IPS-18c (cell line): ENCODE results near the gene ELAC2.

Experiments
- H3K4me3 ChIP-seq: 2 replicates; pipeline ENCODE4 v1.7.0; 2013; ENCODE audit warnings: low read depth, mild to moderate bottlenecking, low read length, moderate library complexity; ENCODE audit not compliant: insufficient read depth
- H3K9me3 ChIP-seq: one replicate; pipeline ENCODE4 v1.6.1; 2013; ENCODE audit warnings: mild to moderate bottlenecking, low read length, moderate library complexity; ENCODE audit not compliant: control insufficient read depth, insufficient read depth

The ELAC2 gene

DNA sequence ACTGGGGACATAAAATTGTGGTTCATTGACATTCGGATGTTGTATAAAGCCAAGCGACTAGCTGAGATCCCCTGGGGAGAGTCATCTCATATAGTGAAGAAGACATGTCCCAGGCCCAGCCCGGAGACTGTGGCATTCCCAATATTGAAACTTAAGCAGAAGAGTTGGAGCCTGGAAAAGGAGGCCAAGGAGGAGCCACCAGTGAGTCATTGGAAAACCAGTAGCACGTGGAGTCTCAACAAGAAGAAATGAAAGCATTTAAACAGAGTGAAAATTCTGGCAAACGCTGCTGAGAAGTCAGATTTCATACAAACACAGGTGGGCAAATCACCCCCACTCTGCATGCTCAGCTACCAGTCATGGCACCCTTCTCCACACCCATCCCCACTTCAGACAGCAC lies 9.4 kb upstream of the ELAC2 start:
- peaks cover 2% of the 10 kb centered on the region for H3K9me3 ChIP-seq
- H3K4me3 ChIP-seq = no peak overlapping the region

DNA sequence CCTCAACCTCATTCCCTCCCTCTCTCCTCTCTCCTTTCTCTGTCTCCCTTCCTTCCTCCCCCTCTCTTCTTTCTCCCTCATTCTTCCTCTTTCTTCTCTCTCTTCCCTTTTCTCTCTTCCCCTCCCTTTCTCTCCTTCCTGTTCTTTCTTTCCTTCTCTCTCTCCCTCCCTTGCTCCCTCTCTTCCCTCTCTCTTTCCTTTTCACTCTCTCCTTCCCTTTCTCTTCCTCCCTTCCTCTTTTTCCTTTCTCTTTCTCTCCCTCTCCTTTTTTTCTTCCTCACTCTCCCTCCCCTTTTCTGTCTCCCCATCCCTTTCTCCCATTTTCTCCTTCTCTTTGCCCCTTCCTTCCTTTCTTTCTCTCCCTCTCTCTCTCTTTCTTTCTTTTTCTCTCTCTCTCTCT lies 7.9 kb upstream of the ELAC2 start:
- Histone ChIP-seq H3K9me3 (peaks cover 2% of the 10 kb centered on the region), H3K4me3 (no peak overlapping the region)

DNA sequence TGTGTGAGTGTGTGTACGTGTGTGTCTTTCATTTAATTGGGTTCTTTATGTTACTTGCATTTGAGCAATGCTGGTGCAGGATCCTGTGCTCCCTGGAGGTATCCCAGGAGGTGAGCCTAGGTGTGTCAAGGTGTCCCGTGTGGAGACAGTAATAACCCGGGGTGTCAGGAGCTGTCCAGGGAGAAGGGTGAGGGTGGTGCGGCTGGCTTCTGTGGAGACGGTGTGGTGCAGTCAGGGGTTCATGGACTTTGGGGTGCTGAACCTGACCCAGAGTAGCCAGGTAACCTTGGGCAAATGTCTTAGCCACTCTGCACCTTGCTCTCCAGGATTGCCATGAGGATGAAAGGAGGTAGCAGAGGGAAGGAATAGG lies 7.4 kb upstream of the ELAC2 start:
- Histone ChIP-seq H3K9me3 (peaks cover 2% of the 10 kb centered on the region), H3K4me3 (no peak overlapping the region)

DNA sequence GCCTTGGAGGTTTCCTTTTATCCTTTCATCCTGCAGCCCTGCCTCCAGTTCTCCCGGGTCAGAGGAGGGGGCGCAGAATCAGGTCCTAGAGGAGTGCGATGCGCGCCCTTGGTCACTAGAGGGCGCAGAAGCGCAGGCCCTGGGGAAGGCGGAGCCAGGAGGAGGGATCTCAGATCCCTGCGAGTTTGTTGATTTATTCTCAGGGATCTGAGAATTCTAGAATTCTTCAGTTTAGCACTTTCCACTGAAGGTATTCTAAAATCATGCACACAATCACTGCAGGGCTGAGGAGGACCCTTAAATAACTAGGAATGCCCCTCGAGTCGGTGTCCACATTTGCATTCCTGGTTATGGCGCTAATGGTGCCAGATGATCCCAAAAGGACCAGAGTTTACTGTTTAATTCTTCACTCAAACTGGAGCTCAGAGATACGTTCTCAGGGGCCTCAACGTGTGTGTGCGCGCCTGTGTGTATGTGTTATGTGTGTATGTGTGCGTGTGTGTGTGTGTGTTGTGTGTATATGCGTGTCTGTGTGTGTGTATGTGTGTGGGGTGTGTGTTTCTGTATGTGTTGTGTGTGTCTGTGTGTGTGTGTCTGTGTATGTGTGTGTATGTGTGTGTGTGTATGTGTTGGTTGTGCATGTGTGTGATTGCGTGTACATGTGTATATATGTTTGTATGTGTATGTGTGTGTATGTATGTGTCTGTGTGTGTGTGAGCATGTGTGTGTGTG lies 6.9 kb upstream of the ELAC2 start:
- Histone ChIP-seq H3K4me3 (no peak overlapping the region; the same call in 1 of the 2 replicates), H3K9me3 (peaks cover 2% of the 10 kb centered on the region)

DNA sequence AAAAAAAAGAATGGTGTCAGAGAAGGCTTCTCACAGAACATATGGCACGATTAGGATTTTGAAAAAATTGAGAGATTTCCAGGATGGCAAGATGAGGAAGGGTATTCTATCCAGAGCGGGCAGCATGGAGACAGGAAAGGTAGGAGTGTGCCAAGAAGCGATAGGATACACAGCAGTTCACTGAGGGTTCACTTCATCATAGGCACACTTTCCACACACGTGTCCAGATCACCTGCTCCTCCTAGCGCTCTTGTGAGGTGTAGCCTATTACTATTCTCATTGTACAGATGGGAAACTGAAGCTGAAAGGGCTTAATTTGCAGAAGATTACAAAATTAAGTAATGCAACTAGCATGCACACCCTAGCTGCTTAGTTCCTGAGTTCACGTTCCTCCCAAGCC lies 6.2 kb upstream of the ELAC2 start:
- H3K4me3 ChIP-seq = no peak overlapping the region
- H3K9me3 ChIP-seq = peaks cover 2% of the 10 kb centered on the region

DNA sequence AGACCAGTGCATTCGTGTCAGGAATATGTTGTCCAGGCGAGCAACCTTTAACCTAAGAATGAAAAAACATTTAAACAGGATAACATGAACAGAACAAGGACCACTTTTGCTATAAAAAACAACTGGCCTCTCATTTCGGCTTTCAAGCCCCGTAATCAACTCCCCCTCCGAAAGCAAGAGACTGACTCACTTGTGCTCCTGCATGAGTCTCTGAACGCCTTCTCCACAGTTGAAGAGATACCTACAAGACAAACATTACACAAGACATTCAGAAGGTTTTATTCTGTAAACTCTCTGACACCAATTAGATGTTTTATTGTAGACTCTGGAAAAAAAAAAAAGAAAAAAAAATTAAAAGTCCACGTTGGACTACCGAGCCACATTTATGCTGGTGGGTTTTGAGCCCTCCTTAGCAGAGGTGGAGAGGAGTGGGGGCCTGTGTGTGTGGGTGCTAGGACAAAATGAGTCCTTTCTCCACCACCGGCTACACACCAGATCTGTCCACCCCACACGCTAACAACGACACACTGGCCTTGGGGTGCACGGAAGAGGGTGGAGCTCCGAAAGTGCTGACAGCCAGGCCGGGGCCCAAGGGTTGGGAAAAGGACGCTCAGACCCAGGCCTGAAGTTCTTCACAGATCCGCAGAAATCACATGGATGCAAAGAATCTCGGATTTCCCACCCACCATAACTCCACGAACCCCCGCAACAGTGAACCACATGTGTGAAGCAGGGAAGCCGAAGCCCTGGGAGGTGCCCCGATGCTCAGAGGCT lies 759 bp downstream of the ELAC2 start:
- H3K4me3 ChIP-seq = peak overlapping the region; percentile 77
- no peaks in the 10 kb centered on the region for H3K9me3 ChIP-seq

DNA sequence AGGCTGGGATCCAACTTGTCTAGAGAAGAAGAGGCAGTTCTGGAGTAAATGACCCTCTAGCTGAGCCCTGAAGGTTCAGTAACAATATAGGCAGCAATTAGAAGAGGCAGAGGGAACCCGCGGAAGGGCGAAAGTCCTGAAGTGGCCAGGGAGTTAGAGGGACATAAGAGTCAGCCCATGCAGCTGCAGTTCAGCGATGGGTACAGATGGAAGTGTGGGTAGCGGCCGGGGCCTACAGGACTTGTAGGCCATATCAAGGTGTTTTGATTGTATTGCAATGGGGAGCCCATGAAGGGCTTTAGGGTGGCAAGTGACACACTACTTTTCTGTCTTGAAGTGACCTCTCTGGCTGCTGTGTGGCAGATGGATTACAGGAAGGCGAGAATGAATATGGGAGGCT lies 3.0 kb downstream of the ELAC2 start:
- Histone ChIP-seq H3K9me3 (no peaks in the 10 kb centered on the region), H3K4me3 (no peak overlapping the region)

DNA sequence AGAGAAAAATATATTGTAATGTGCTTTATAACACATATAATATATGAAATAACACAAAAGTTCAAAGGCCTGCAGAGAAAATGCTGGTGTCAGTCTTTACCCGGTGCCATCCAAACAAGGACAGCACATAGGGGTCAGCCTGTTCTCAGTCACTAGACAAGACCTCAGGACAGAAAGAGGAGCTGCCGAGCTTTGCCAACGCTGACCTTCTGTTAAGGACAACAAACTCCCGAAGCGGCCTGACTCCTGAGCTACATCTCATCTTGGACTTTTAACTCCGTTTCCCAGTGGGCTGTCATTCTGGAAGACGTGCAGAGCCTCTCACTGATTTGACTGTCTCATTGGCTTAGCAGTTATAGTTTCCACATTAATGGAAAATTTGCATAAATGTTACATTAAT lies 6.9 kb downstream of the ELAC2 start:
- Histone ChIP-seq H3K9me3 (no peaks in the 10 kb centered on the region), H3K4me3 (no peak overlapping the region)

DNA sequence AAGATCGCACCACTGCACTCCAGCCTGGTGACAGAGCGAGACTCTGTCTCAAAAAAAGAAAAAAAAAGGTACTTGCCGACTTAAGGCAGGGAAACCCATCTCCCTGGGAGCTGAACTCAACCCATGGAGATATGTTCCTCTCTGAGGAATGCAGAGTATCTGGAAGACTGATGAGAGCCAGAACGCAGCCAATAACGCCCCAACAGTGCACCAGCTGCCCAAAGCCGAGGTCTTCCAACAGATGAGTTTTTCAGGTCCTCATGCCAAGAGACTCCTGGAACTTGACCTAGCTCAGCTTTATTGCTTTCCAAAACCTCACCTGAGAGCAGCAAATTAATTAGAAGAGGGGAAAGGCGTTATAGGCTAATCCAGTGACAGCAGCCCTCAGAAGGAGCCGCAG lies 9.4 kb downstream of the ELAC2 start:
- no peak overlapping the region for H3K4me3 ChIP-seq
- H3K9me3 ChIP-seq = no peaks in the 10 kb centered on the region

DNA sequence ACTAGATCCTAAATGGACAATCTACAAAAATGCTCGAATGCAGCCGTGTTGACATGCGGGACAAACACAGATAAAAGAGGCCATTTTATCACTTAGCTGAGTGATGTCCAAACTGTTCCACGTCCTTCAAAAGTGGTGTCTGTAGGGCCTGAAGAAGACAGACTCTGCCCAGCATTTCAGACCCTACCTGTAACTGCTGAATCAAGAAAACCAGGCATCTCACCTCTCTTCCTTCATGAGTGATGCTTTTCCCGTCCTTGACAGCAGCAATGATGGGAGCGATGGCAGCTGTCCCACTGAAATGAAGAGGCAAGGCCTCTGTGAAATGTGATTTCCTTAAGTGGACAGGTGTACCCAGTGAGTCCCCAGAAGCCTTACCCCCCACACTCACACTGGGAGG lies 12.3 kb downstream of the ELAC2 start:
- H3K9me3 ChIP-seq = no peaks in the 10 kb centered on the region

DNA sequence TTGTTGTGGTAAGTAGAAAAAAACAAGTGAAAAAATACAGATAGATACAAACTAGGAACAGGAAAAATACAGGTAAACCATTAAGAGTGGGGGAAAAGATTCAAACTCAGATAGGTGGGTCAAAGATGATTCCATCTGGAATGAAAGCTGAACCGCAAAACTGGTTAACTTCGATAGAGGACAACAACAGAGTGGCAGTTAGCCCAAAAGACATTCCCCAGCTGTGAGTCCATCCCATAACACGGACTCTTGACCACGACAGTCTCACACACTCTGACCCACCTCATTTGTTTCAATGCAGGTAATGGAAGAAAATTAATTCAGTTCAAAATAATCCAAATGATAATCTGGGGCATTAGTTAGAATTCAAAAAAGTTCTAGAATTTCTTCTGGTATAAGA lies 13.5 kb downstream of the ELAC2 start:
- no peak overlapping the region for H3K4me3 ChIP-seq
- H3K9me3 ChIP-seq = no peaks in the 10 kb centered on the region

More for the DNA sequence above, 12.3 kb downstream of the ELAC2 start:
- H3K4me3 ChIP-seq = no peak overlapping the region

DNA sequence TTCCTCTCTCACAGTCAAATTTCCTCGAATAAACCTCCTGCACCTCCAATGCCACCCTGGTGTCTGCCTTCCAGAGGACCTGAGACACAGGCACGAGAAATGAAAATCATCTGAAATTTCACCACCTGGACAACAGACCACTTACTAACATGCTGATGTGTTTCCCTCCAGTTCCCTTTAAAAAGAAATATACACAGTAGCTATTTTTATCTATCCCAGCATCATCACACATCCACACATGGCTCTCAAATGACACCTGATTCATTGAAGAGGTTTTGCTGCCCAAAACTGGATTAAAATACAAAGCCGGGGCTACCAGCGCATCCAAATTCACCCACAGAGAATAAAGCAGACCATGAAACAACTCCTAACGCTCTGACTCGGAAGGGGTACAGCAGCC lies 13.9 kb downstream of the ELAC2 start:
- Histone ChIP-seq H3K9me3 (no peaks in the 10 kb centered on the region), H3K4me3 (no peak overlapping the region)

DNA sequence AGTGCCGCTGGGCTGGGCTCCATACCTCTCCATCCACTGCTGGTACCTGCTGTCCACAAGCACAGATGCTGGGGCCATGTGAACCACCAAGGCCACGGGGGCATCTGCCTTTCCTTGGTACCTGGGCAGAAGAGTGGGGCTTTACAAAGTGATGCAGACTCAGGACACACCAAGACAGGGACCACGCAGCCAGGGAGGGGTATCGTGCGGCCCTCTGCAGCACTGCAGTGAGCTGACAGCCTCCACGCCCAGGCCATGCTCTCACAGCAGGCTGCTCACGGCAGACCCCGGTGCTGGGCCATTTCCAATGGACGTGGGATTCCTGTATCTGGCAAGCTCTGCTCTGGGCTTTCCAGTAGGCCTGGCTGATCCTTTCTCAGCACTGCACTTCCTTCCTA lies 14.4 kb downstream of the ELAC2 start:
- Histone ChIP-seq H3K9me3 (no peaks in the 10 kb centered on the region), H3K4me3 (no peak overlapping the region)

DNA sequence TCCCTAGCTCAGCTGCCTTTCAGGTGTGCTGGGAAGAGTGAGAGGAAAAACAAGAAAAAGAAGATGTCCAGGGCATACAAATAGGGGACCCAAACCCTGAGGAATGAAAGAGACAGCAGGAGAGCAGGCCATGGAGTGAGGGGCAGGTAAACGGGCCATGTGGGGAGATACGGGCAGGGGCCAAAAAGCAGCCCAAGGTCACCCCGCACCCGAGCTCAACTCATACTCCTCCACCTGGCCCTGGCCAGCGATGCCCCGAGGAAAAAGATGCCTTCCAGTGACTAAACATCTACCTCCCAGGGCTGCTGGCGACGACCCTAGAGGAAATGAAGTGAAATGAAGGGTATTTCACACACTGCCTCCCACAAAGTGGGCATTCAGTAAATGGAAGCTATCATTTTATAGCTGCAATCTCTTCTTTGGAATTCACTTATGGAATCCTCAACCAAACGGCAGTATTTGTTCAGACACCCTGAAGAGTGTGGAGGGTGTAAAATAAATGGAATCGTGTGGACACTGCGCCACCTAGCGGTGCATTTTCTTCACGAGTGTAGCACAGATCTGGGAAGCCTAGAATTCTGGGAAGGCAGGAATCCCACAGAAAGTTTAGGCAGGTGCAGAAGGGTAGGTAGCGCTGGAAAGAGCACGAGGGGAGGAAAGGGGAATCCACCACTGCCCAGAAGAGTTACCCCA lies 14.9 kb downstream of the ELAC2 start:
- no peaks in the 10 kb centered on the region for H3K9me3 ChIP-seq
- H3K4me3 ChIP-seq = no peak overlapping the region

DNA sequence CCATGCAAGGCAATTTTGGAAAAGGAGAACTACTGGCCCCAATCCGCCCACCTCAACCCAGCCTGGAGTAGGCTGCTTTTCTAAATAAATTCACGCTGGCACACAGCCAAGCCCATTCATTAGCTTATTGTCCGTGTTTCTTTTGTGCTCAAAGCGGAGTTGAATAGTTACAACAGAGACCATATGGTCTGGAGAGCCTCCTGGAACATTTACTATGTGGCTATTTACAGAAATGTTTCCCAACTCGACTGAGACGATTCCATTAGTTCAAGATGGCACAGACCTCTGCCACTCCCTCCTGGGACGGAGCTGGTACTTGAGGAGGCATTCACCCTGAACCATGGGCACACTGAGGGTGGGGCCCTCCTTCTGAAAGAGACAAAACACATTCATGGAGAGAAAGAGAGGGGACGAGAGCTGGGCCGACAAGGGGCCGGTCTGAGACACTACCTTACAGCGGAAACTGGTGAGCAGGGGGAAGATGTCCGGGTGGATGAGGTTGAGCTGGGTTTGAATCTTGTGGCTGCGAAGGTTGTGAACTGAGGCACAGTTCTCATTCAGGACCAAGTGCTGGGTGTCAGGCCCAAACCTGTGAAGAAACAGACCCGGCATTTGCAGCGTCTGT lies 15.7 kb downstream of the ELAC2 start:
- no peaks in the 10 kb centered on the region for H3K9me3 ChIP-seq
- no peak overlapping the region for H3K4me3 ChIP-seq

DNA sequence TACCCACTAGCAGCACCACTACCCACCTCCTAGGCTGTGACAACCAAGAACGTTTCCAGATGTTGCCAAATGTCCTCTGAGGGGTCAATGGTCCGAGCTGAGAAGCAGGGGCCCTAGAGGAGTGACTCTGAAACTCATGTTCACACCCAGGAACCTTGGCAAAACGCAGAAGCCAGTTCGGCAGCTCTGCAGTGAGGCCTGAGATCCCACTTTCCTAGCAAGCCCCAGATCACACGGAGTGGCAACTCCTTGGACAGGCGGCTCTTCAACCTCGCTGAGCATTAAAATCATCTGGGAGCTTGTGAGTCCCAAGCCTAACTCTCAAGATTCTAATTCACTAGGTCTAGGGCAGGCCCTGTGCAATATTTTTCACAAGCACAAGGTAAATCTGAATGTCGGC lies 17.3 kb downstream of the ELAC2 start:
- H3K4me3 ChIP-seq = no peak overlapping the region
- H3K9me3 ChIP-seq = no peaks in the 10 kb centered on the region

DNA sequence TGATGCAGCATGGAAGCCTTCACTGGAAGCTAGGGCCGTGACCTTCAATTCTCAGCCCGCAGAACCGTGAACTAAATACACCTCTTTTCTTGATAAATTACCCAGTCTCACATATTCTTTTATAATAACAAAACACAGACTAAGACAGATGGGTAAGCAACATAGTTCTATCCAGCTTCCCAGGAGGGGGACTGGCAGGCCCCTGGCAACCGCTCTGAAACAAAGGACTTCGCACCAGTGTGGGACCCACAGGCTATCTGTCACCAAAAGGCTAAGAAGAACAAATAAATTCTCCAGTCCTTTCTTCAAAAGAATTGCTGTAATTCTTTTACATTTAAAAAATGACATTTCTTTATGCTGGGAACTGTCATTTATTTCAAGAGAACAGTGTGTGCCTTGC lies 19.0 kb downstream of the ELAC2 start:
- H3K9me3 ChIP-seq = no peaks in the 10 kb centered on the region
- no peak overlapping the region for H3K4me3 ChIP-seq

DNA sequence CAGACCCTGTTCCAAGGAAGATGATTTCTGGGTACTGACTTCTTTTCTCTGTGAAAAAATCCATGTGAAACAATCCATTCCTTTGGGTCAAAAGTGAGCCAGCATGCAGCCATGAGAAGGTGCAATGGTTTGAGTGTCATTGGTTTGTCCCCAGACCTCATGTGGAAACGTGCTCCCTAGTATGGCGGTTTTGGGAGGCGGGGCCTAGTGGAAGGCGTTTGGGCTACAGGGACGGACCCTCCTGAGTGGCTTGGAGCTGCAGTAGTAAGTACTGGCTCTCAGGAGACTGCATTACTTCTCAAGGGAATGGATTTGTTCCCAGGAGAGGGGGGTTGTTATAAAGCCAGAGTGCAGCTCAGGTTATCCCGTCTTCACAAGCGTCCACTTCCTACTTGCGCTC lies 19.4 kb downstream of the ELAC2 start:
- no peak overlapping the region for H3K4me3 ChIP-seq
- no peaks in the 10 kb centered on the region for H3K9me3 ChIP-seq
